Activated naive CD4-positive, alpha-beta T cell treated with anti-CD3 and anti-CD28 coated beads, Interleukin-2, amount 50 U/mL, for 16 hours (primary cell): ENCODE data around the gene SHROOM2.
"Not testable (repeated sequence)": the region's sequence is repeated elsewhere in the genome, so short reads cannot be mapped to it uniquely, and the experiment has no call there.

ENCODE experiments used
- DNase-seq: peaks from one replicate; pipeline ENCODE4 v3.0.0-alpha.2; 2020

The SHROOM2 gene

DNA sequence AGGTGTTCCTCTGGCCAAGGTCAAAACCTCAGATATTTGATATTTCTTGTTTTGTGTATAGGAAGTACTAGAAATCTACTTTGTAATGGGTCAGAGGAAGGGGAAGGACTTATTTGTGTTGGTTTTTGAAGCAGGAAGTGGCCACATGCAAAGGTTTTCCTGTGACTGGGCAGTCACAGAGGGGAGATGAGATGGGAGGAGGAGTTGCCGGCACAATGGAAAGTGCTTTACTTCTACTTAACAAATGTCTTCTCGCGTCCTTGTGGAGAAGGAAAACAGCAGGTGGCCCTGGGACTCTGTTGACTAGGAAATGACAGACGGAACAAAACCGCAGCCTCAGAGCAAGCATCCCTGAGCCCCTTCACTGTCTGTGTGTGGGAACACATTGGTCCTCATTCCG, 46.6 kb downstream of the SHROOM2 start:
- DNase-seq = no peak

DNA sequence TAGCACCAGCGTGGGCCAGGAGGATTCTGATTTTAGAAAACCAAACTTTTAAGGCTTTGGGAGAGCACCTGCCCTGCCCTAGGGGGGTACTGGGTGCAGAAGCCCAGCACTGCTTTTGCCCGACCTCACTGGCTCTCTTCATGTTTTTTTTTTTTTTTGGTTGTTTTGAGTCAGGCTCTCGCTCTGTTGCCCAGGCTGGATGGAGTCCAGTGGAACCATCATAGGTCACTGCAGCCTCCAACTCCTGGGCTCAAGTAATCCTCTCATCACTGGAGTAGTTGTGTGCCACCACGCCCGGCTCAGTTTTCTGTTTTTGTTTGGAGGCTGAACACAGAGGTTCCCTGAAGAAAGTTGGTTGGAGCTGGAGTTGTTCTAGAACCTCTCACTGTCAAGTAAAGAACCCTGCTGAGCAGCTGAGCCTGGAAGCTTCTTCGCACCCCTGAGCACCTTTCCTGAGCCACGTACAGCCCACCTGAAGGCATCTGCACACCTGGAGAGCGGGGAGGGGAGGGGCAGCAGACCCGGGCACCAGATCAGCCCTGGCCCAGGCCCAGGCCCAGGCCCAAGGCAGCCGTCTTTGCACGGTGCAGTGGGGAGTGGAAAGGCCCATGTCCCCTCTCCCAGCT, 49.5 kb downstream of the SHROOM2 start:
- no peak for DNase-seq

DNA sequence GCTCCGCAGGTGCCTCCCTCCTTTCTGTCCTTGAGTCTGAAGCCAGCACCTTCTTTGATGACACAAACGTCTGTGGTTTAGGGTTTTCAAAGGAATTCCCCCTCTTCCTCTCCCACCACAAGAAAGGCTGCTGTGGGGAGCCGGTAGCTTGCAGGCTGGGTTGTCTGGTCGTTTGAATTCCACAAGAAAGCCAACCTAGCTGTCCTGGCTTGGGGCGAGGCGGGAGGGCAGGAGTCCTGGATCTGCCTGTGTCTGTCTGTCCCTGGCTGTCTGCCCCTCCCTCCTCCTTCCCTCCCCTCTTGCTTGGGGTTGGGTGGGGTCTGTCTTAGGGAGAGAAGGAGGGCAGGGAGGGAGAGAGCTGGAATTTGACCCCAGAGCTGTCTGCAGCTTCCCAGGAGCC, 56.3 kb downstream of the SHROOM2 start:
- DNase-seq = no peak

DNA sequence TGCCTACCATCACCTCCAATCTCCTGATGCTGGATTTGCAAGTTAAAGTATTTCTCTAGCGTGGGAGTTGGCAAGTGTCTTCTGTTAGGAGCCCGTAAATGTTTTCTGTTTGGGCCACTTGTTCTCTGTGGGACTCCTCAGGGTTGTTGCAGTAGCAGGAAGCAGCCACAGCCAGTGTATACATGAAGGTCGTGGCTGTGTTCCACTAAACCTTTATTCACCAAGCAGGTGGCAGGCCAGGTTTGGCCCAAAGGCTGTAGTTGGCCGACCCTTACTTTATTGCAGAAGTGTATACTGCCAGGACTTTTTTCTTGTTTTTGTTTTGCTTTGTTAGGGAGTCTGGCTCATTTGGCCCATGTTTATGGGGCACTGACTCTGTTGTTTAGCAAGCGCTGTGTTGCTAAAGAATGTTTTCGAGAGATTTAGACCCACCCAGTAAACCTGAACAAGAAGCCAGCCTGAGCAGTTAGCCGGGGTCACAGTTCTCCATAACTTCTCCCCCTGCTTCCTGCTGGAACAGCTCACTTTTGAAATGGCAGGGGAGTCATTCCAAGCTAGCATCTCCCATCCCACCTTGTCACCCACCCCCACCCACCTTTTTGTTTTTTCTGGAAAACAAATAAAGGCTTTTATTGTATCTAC, 58.8 kb downstream of the SHROOM2 start:
- DNase-seq = no peak

DNA sequence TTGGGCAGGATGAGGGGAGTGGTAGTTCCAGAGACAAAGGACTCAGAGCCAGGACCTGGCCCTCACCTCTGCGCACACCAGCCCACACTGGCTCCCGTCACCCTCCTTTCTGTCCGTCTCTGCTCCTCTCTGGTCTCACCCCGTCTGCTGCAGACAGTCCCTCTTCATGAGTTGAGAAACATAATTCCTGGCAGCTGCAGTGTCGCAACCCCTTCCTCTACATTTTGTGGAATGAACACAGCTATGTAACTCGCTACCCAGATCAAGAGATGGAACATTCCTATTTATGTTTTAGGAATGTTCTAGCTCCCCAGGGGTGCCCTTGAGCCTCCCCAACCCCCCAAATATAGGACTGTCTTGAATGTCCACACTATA, 59.3 kb downstream of the SHROOM2 start:
- no peak for DNase-seq

DNA sequence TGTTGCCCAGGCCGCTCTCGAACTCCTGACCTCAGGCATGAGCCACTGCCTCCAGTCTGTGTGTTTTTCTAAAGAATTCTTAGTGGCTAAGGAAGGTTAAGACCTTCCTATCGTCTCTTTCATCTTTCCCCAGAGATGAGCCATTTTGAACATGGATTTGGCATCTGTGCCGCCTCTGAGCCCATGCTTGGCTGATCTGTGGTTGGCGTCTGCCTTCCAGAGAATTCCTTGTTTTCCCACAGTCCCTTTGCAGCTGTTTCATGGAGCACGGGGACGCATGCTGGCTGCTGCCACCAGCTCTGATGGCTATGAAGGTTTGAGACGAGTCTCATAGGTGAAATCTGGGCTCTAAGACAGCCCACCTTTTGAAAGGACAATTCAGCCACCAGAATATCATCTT, 60.4 kb downstream of the SHROOM2 start:
- DNase-seq = no peak

DNA sequence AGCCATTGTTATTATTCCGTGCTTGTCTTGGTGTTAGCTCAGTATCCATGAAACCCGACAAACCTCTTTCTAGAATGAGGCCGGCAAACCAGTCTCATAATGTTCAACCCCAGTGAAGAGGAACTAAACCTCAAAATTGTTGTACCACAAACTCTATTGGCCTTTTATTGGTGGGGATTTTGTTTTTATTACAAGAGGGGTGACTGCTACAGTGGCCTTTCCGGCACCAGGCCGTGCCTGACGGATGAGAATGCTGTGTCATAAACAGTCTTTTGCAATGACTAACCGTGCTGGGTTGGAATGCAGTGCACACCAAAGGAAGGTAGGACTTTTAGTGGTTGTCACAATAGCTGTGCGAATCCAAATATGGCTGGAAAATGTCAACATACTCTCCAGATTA, 60.8 kb downstream of the SHROOM2 start:
- DNase-seq = no peak

DNA sequence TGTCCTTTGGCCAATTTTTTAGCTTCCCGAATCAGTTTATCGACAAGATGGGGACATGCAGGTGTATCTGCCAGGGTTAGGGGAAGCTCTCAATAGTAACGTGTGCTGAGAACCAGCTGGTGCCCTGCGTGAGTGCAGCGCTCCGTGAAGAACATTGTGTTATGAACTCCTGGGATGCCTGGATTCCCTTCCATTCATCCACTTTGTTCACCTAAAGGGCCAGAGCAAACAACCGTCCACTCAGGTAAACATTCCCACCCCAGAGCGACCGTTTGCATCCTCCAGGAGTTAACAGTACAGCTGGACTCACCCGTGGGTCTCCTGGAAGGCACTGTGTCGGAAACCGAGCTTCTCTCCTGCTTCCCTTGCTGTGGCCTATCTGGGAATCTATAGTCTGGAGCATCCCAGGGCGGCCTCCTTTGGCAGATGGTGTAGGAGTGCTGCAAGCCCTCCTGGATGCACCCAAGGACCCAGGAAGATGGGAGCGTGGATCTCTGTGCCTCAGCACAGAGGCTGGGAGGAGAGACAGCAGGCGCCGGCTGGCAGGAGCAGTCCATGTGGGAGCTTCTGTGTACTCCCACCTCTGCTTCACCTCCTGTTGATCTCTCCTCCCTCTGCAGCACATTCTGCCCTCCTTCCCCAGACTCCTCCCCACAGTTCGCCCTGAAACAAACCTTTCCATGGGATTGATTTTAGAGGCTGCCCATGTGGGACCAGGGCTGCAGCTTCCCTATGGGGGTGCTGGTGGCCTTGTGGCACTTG, 62.7 kb downstream of the SHROOM2 start:
- DNase-seq = no peak

DNA sequence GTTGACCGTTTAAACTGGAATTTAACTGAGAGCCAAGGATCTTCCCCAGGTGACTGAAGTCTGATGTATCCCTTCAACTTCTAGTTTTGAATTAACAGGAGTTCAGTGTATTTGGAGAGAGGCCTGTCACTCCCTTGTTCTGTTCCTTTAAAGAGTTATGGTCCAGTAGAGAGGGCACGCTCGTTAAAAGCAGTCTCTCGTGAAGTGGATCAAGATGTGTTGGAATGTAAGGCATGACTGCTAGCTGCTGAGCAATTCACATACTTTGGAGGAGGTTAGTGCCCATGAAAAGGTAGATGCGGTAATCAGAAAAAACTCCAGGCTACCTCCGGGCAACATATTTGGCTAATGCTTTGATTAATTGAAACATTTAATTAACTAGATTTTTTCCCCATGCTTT, 65.7 kb downstream of the SHROOM2 start:
- DNase-seq = no peak

DNA sequence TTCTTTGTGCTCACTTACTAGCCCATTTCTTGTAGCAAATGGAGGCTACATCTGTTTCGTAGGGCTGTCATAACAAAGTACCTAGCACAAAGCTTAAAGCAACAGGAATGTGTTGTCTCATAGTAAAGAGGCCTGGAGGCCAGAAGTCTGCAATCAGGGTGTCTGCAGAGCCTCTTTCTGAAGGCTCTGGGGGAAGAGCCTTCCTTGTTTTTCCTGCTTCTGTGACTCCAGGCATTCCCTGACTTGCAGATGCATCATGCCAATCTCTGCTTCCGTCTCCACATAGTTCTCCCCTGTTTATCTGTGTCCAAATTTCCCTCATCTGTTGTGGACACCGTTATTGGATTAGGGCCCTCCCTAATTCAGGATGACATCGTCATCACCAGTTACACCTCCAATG, 67.1 kb downstream of the SHROOM2 start:
- no peak for DNase-seq

DNA sequence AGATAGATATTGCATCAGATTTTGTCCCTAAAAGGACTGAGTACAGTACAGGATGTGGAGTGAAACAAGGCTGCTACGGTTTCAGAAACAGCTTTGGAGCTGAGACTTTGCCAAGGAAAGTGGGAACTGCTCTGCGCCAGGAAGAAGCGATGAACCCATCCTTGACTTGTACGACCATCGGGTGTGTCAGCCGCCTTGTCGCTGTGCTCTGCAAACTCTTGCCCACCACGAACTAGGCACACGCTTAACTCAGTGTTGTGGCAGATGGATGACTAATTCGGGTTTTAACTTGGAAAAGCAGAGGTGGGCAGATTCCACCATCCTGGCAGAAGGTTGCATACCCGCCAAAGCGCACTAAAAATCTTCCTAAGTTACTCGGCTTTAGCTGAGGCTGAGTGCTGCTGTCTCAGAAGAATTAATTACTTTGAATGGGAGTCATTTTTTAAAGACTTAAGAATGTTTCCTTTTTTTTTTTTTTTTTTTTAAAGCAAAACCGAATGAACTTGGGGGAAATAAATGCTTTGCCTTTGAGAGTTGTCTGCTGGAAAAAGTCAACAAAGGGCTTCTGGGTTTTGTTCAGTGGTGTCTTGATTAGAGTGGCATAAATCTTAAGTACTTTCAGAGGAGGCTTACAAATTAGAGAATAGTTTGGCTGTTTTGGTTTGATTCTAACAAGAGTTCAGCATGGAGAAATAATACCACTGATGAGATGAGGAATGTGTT, 69.5 kb downstream of the SHROOM2 start:
- no peak for DNase-seq

DNA sequence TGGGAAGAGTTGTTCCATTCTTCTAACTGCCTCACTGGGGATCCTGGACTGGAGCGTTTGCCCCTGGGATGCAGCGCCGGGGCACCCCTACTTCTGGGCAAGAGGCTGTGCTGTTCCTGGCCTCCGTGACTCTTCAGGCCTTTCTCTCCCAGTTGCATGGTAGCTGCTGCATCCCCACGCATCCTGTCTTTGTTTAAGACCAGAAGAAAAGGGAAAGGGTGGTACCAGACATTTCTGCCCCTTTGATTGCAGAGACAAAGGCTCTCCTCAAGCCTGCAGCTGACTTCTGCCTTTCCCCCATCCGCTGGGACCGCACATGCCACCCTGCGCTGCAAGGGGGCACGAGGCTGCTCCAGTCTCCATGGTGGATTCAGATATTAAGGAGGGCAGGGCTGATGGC, 70.4 kb downstream of the SHROOM2 start:
- no peak for DNase-seq

DNA sequence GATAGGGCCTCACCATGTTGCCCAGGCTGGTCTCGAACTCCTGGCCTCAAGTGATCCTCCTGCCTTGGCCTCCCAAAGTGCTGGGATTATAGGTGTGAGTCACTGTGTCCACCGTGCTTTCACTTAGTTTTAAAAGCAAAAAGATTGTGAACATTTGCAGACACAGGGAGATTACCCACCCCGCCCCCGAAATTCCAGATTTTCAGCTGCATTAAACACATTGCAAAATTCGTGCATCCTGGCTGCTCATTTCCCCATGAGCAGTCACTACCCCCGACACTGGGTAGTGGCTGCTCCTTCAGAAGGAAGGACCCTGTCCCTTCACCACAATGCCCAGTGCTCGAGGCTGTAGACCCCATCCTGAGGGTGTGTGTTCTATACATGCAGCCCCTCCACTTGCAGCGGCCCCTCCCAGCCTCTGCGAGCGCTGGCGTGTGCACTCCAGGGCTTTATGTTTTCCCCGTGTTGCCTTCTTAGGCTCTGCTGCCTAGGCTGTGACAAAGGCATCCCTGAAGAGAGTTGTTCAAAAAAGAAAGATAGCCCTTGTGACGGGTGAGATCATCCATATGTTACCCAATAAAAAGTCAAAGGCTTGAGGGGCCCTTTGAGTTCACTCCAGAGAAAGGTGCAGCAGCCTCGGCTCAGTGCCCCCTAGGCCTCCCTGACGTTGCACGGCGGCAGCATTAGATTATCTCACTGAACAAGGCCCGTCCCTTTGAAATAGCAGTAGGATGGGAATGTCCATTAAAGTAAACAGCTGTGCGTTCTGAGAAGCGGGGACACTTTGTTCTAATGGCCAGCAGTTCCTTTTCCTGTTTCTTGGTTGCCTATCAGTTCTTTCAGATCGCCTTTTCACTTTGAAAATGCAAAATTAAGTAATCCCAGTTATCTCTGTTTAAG, 71.6 kb downstream of the SHROOM2 start:
- no peak for DNase-seq

DNA sequence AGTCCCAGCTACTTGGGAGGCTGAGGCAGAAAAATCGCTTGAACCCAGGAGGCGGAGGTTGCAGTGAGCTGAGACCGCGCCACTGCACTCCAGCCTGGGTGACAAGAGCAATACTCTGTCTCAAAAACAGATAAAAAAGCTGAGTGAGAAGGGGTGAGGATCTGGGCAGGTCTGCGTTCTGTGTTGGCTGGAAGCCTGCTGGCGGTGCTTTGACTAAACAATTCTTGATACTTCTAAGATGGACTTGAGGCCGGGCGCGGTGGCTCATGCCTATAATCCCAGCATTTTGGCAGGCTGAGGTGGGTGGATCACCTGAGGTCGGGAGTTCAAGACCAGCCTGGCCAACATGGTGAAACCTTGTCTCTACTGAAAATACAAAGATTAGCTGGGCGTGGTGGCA, 72.5 kb downstream of the SHROOM2 start:
- DNase-seq = not testable (repeated sequence)

DNA sequence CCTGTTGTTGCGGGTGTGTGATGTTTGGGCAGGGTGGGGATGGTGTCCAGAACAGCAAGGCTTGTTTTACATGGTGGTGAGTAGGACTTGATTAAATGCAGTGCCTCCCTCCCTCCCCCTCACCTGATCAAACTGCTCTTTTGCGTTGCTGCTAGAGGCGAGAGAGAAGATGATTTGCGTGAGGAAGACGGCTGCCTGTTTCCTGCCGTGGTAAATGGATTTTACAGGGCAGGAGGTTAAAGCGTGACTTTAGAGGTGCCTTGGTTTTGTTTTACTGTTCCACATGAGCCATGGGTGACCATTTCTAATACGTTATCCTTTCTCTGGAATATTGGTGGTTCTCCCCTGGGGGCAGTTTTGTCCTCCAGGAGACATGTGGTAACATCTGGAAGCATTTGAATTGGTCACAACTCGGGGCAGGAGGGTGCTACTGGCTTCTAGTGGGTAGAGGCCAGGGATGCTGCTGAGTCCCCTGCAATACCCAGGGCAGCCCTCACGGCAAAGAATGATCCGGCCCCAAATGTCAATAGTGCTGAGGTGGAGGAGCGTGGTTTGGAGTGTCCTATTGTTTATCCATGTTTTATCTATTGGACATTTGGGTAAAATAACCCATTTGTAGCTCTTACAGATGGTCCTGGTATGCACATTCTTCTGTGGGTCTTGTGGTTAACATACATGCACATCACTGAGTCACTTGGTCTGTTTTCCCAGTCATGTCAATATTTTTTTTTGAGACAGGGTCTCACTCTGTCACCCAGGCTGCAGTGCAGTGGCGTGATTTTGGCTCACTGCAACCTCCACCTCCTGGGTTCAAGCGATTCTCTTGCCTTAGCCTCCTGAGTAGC, 73.7 kb downstream of the SHROOM2 start:
- DNase-seq = no peak

DNA sequence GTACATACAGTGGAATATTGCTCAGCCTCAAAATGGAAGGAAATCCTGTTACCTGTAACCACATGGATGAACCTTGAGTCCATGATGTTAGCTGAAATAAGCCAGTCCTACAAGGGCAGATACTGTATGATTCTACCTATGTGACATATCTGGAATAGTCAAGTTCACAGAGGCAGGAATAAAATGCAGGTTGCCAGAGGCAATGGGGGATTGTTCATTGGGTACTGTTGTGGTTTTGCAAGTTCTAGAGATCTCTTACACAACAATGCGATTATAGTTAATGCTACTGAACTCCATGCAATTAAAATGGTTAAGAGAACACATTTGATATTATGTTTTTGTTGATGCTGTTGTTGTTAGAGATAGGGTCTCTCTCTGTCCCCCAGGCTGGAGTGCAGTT, 74.6 kb downstream of the SHROOM2 start:
- DNase-seq = no peak

DNA sequence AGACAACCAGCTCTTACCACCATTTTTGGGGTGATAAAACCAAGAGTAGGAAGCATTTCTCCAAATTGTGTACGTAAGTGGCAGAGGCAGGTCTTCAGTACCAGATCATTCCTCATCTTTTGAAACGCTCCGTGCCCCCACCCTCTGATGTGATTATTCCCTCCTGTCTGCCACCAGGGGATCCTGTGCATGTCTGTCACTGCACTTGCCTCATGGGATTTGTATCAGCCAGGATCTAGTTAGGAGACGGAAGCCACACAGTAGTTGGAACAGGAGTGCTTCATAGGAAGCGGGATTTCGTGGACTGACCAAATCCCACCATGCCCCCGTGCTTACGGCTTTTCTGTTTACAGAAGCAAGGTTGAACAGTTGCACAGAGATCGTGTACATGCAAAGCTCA, 75.5 kb downstream of the SHROOM2 start:
- DNase-seq = no peak

DNA sequence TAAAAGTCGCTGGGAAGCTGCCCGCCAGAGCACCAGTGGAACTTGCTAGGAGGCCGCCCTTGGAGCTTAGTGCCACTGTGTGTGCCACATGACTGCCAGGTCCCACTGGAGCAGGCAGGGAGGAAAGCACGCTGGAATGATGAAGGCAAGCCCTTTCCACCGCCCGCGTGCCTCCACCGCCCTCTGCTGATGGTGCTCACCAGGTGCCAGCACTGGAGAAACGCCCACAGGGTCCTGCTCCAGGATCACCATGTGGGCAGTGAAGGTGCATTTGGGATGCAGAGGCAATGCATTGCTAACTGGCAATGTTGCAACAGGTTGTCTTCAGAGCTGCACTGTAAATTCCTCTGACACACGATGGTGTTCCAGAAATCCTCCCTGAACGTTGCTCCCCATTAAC, 76.3 kb downstream of the SHROOM2 start:
- DNase-seq = no peak

DNA sequence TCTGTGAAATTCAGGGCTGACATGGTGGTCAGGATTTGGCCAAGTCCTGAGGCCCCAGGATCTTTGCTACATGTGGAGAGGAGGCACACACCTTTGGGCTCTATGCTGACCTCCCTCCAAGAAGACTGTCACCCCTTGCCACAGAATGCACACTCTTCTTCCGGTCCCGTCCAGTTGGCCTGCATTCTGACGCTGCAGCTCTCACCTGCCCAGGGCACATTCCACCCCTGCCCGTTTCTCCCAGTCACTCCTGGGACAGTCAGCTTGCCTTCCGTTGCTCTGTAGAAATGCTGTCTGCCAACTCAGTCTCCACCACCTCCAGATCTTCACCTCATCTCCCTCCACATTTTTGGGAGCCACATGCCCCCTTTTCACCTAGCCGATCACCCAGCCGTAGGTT, 76.7 kb downstream of the SHROOM2 start:
- no peak for DNase-seq

DNA sequence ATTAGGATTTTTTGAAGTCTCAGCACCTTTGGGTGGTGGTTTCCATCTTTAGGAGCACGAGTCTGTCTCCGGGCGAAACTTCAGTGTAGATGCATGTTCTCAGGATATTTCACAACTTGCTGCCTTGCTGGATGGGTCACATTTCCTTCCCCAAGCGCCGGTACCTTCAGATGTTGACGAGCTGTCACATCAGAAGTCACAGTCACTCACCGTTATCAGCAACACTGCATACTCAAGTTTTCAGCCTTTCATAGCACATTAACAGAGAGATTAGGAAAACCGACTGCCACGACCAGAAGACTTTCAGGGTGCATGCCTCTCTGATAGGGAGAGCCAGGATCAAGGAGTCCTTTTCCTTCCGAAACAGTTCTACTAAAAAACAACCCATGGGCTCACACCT, 77.8 kb downstream of the SHROOM2 start:
- DNase-seq = no peak

DNA sequence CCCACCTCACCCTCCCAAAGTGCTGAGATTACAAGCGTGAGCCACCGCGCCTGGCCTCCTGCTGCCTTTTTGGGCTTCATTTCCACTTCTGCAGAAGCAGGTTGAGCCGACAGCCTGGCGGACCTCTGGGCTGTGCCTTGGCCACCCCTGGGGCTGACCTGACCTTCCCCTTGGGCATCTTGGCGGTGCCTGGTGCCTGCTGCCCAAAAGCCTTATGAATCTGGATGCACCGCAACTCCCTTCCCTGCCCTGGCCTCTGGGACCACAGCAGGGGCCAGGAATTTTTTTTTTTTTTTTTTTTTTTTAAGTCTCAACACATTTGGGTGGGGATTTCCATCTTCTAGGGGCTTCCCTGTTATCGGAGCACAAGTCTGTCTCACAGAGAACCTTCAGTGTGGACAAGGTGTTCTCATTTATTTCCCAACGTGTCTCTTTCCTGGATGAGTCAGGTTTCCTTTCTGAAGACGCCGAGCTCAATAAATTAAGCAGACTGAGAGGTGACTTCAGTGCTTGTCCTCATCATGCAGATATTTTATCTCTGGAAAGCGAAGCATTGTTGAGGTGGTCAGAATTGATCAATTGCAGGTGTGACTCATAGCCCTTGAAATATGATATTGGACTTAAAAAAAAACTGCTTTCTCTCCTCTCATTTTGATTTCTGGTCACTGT, 79.7 kb downstream of the SHROOM2 start:
- no peak for DNase-seq
